Measurements from ENCODE around the gene CCSER2.

DNA sequence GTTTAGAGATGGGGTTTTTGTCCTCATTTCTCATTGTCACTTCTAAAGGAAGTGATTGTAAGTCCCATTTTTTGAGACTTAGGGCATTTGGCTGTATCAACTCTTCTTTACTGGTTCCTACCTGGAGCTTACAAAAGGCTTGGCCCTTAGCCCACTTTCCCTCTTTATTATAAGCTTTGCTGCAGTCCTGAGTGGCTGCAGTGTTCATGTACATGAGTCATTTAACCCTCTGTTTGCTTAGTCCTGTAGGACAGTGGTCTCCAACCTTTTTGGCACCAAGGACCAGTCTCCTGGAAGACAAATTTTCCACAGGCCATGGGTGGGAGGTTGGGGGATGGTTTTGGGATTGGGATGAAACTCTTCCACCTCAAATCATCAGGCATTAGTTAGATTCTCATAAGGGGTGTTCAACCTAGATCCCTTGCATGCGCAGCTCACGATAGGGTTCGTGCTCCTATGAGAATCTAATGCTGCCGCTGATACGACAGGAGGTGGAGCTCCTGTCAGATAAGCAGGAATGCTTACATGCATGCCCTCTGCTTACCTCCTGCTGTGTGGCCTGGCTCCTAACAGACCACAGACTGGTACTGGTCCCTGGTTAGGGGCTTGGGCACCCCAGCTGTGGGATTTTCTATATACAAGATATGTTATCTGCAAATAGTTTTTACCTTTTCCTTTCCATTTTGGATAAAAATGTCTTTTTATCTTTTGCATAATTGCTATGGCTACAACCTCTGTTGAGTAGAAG, 99.7 kb downstream of the CCSER2 start:
- TF ChIP-seq, protein P1, sequence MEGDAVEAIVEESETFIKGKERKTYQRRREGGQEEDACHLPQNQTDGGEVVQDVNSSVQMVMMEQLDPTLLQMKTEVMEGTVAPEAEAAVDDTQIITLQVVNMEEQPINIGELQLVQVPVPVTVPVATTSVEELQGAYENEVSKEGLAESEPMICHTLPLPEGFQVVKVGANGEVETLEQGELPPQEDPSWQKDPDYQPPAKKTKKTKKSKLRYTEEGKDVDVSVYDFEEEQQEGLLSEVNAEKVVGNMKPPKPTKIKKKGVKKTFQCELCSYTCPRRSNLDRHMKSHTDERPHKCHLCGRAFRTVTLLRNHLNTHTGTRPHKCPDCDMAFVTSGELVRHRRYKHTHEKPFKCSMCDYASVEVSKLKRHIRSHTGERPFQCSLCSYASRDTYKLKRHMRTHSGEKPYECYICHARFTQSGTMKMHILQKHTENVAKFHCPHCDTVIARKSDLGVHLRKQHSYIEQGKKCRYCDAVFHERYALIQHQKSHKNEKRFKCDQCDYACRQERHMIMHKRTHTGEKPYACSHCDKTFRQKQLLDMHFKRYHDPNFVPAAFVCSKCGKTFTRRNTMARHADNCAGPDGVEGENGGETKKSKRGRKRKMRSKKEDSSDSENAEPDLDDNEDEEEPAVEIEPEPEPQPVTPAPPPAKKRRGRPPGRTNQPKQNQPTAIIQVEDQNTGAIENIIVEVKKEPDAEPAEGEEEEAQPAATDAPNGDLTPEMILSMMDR (IDR thresholded peaks at IDR 0.05 in 2 of 3, conservative IDR thresholded peaks at IDR 0.05 in 1 of 3; ENCODE audit: borderline replicate concordance in 1 of 3, insufficient read depth in 1 of 3, low read depth in 2 of 3, low read length in 2 of 3): no peak
- TF ChIP-seq POLR2A (IDR thresholded peaks at IDR 0.05; ENCODE audit: borderline replicate concordance, extremely low read depth, insufficient read depth, insufficient read length) (no peak), RAD21 (IDR thresholded peaks at IDR 0.05; ENCODE audit: low read depth) (no peak), YY1 (IDR thresholded peaks at IDR 0.05; ENCODE audit: extremely low read depth, insufficient replicate concordance, low read depth, low read length) (no peak)
- TF ChIP-seq, protein P2, sequence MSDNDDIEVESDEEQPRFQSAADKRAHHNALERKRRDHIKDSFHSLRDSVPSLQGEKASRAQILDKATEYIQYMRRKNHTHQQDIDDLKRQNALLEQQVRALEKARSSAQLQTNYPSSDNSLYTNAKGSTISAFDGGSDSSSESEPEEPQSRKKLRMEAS (IDR thresholded peaks at IDR 0.05): no peak
